NCI-H526 treated with DMSO at 0.1 percent for 48 hours (cell line): Measurements from ENCODE around the gene CEACAM6.

Experiments
- DNase-seq: peaks from one replicate; lab custom pipeline; 2025; lab: John Stamatoyannopoulos, UW

CEACAM6 gene

GRCh38 chr19:41796901-41797300 is 41.6 kb downstream of the CEACAM6 start:
- DNase-seq = no peak

GRCh38 chr19:41799444-41800000 is 44.2 kb downstream of the CEACAM6 start:
- DNase-seq = no peak

GRCh38 chr19:41801031-41801430 is 45.7 kb downstream of the CEACAM6 start:
- DNase-seq = no peak

- no peak for DNase-seq
Measured at GRCh38 chr19:41801792-41802211, 46.5 kb downstream of the CEACAM6 start.

- DNase-seq = no peak
Measured at GRCh38 chr19:41802770-41803169, 47.4 kb downstream of the CEACAM6 start.

GRCh38 chr19:41804336-41804735 is 49.0 kb downstream of the CEACAM6 start:
- no peak for DNase-seq

- DNase-seq = no peak
Measured at GRCh38 chr19:41807176-41807575, 51.8 kb downstream of the CEACAM6 start.

- DNase-seq = no peak
Measured at GRCh38 chr19:41808663-41809566, 53.6 kb downstream of the CEACAM6 start.

- DNase-seq = no peak
Measured at GRCh38 chr19:41810301-41810700, 55.0 kb downstream of the CEACAM6 start.

- DNase-seq = no peak
Measured at GRCh38 chr19:41811036-41811435, 55.7 kb downstream of the CEACAM6 start.

- DNase-seq = no peak
Measured at GRCh38 chr19:41811981-41812380, 56.7 kb downstream of the CEACAM6 start.

- no peak for DNase-seq
Measured at GRCh38 chr19:41813911-41814310, 58.6 kb downstream of the CEACAM6 start.

GRCh38 chr19:41815301-41815700 is 60.0 kb downstream of the CEACAM6 start:
- DNase-seq = no peak

- no peak for DNase-seq
Measured at GRCh38 chr19:41816761-41817160, 61.4 kb downstream of the CEACAM6 start.

GRCh38 chr19:41821003-41821735 is 65.8 kb downstream of the CEACAM6 start:
- peak; percentile 62 for DNase-seq
